IMR-90 (cell line): ENCODE data around the gene CDCA4. TPM values are rescaled to one million over a fixed set of nuclear protein-coding genes. Genes with fewer than 3 reads are reported as not detected.

ENCODE experiments used
- ATAC-seq: fragments of 200-7000 bp; cut with Tn5 transposase; 2 replicates; pipeline ENCODE4 v1.9.1; 2020; ENCODE audit warnings: low read depth, mild to moderate bottlenecking, moderate library complexity
- BruUV-seq: library from RNA; stranded (reverse); fragments of 400-500 nt; replicated peaks from 2 replicates; lab custom pipeline; 2021; lab: Mats Ljungman, UMichigan
- CTCF ChIA-PET: fragments of 300-600 bp; formaldehyde crosslinking; extraction: SDS; loops from one replicate; lab custom pipeline; 2021; ENCODE audit warnings: antibody characterized with exemption; lab: Yijun Ruan, JAX
- POLR2A ChIA-PET: fragments of 300-600 bp; sonication (Branson Sonifier 250); formaldehyde crosslinking; loops from one replicate; lab custom pipeline; 2022; ENCODE audit warnings: antibody characterized with exemption; ENCODE audit not compliant: unreplicated experiment; lab: Charles Lee
- DNase-seq: peaks from one replicate; pipeline ENCODE4 v3.0.0; 2013
- H2AFZ ChIP-seq: replicated peaks from 2 replicates; pipeline ENCODE3; 2013; ENCODE audit warnings: low read length, mild to moderate bottlenecking; ENCODE audit not compliant: poor library complexity
- H2AK5ac ChIP-seq: 2 replicates; pipeline ENCODE4 v1.6.1; 2013; ENCODE audit warnings: low read depth, low read length, inconsistent platforms
- H2AK9ac ChIP-seq: replicated peaks from 2 replicates; pipeline ENCODE3; 2013; ENCODE audit warnings: mild to moderate bottlenecking, low read depth, low read length, moderate library complexity; ENCODE audit not compliant: poor library complexity
- H2BK120ac ChIP-seq: 2 replicates; pipeline ENCODE4 v1.6.1; 2013; ENCODE audit warnings: low read depth, low read length, inconsistent platforms
- H2BK15ac ChIP-seq: 3 replicates; pipeline ENCODE4 v1.6.1; 2013; ENCODE audit warnings: low read depth, low read length, inconsistent platforms
- H2BK20ac ChIP-seq: 2 replicates; pipeline ENCODE4 v1.6.1; 2013; ENCODE audit warnings: low read depth, mild to moderate bottlenecking, inconsistent platforms, low read length, moderate library complexity
- H2BK5ac ChIP-seq: 2 replicates; pipeline ENCODE4 v1.6.1; 2013; ENCODE audit warnings: mild to moderate bottlenecking, low read depth, low read length, inconsistent platforms; ENCODE audit not compliant: poor library complexity, severe bottlenecking
- H3K14ac ChIP-seq: replicated peaks from 2 replicates; pipeline ENCODE4 v1.6.1; 2013; ENCODE audit warnings: low read depth, low read length, inconsistent platforms
- H3K18ac ChIP-seq: 2 replicates; pipeline ENCODE4 v1.6.1; 2013; ENCODE audit warnings: low read depth, low read length, control low read depth
- H3K23ac ChIP-seq: 2 replicates; pipeline ENCODE4 v1.6.1; 2013; ENCODE audit warnings: low read depth, low read length, inconsistent platforms
- H3K27ac ChIP-seq: 2 replicates; pipeline ENCODE4 v1.5.1; 2013; ENCODE audit warnings: mild to moderate bottlenecking, control low read depth, low read length; ENCODE audit not compliant: insufficient read depth
- H3K27me3 ChIP-seq: 2 replicates; pipeline ENCODE4 v1.6.1; 2013; ENCODE audit warnings: low read length; ENCODE audit not compliant: control insufficient read depth, insufficient read depth
- H3K36me3 ChIP-seq: 2 replicates; pipeline ENCODE4 v1.6.1; 2013; ENCODE audit warnings: low read length, mixed read lengths; ENCODE audit not compliant: control insufficient read depth, insufficient read depth
- H3K4ac ChIP-seq: 2 replicates; pipeline ENCODE4 v1.6.1; 2013; ENCODE audit warnings: low read depth, low read length, inconsistent platforms
- H3K4me1 ChIP-seq: 2 replicates; pipeline ENCODE4 v1.6.1; 2013; ENCODE audit warnings: low read length, mixed read lengths; ENCODE audit not compliant: control insufficient read depth, insufficient read depth
- H3K4me2 ChIP-seq: 2 replicates; pipeline ENCODE4 v1.6.1; 2013; ENCODE audit warnings: low read depth, mild to moderate bottlenecking, control low read depth, low read length, moderate library complexity
- H3K4me3 ChIP-seq: 2 replicates; pipeline ENCODE4 v1.5.1; 2013; ENCODE audit warnings: low read depth, mild to moderate bottlenecking, control low read depth, low read length, moderate library complexity; ENCODE audit not compliant: insufficient read depth
- H3K56ac ChIP-seq: 2 replicates; pipeline ENCODE4 v1.6.1; 2013; ENCODE audit warnings: low read length, inconsistent platforms; ENCODE audit not compliant: insufficient read depth; ENCODE audit errors: extremely low read depth
- H3K79me1 ChIP-seq, 2 experiments: 2 replicates each; pipeline ENCODE4 v1.6.1; 2013; ENCODE audit warnings: low read length in 2 of 2, inconsistent platforms in 1 of 2, low read depth in 1 of 2
- H3K9ac ChIP-seq: 2 replicates; pipeline ENCODE4 v1.6.1; 2013; ENCODE audit warnings: low read depth, low read length, control low read depth
- H3K9me1 ChIP-seq: 2 replicates; pipeline ENCODE4 v1.6.1; 2013; ENCODE audit warnings: low read length, inconsistent platforms; ENCODE audit not compliant: insufficient read depth
- H3K9me3 ChIP-seq: 2 replicates; pipeline ENCODE4 v1.6.1; 2013; ENCODE audit warnings: low read length; ENCODE audit not compliant: control insufficient read depth, insufficient read depth
- H4K20me1 ChIP-seq: 2 replicates; pipeline ENCODE4 v1.6.1; 2013; ENCODE audit warnings: low read length, inconsistent platforms; ENCODE audit not compliant: insufficient read depth
- H4K5ac ChIP-seq: 2 replicates; pipeline ENCODE4 v1.6.1; 2013; ENCODE audit warnings: mild to moderate bottlenecking, low read depth, low read length, control low read depth
- H4K8ac ChIP-seq, 2 experiments: 2 replicates each; pipeline ENCODE4 v1.6.1; 2013; ENCODE audit warnings: low read depth in 2 of 2, low read length in 2 of 2, control low read depth in 1 of 2, inconsistent platforms in 1 of 2
- H4K91ac ChIP-seq: 2 replicates; pipeline ENCODE4 v1.6.1; 2013; ENCODE audit warnings: low read depth, low read length, inconsistent platforms; ENCODE audit not compliant: insufficient read depth
- CHD1 ChIP-seq: IDR thresholded peaks from 2 replicates; pipeline ENCODE4 v1.6.1; 2012; ENCODE audit warnings: low read depth, low read length, improper control_type of control experiment
- FOS ChIP-seq: fragments of 150-350 bp; IDR thresholded peaks from 2 replicates; pipeline ENCODE4 v1.6.1; 2016; ENCODE audit warnings: low read depth, low read length
- RAD21 ChIP-seq: IDR thresholded peaks from 2 replicates; pipeline ENCODE4 v1.6.1; 2012; ENCODE audit warnings: low read length, improper control_type of control experiment
- WGBS, 2 experiments: methylation state at CpG; one replicate each; pipeline versions ENCODE4 v1.1.5 to v1.1.7; 2013; ENCODE audit warnings: missing lambda C conversion rate in 2 of 2; ENCODE audit not compliant: insufficient read length in 1 of 2; ENCODE audit errors: extremely low coverage in 2 of 2; 5-methylcytosine and 5-hydroxymethylcytosine counted together
- dilution Hi-C: fragments of 300-500 bp; cut with HindIII; formaldehyde crosslinking; loops from one replicate; pipeline ENCODE4 v1.14.3; 2018; ENCODE audit warnings: low sequenced_read_pairs; ENCODE audit not compliant: unreplicated experiment
- in situ Hi-C: fragments of 300-500 bp; cut with MboI; formaldehyde crosslinking; loops from 3 replicates; pipeline ENCODE4 v1.14.3; 2019; ENCODE audit warnings: low sequenced_read_pairs, inconsistent platforms, mixed read lengths
- intact Hi-C: fragments of 100-400 bp; cut with micrococcal nuclease; formaldehyde crosslinking; loops from 2 replicates; pipeline ENCODE4 v1.10.0; 2022
- polyA plus RNA-seq, 3 experiments: library from polyadenylated mRNA; depleted of rRNA; stranded (reverse); fragments of >200 nt; gene quantifications; 2 replicates each; pipeline ENCODE4 v1.2.3, GENCODE V29; 2012; ENCODE audit warnings: low replicate concordance in 1 of 3
- total RNA-seq: library from RNA; depleted of rRNA; stranded (reverse); fragments of >200 nt; gene quantifications from 2 replicates; pipeline ENCODE4 v1.2.3, GENCODE V29; 2012

The CDCA4 gene
- total and polyA plus RNA-seq, 2 of the 4 experiments (the other 2 are of a cell fraction), result 17.7 to 18.6 TPM

GRCh38 chr14:105055334-105055733 lies 34.5 kb upstream of the CDCA4 start:
- in situ Hi-C loops, result no loop called here
- CTCF ChIA-PET, result no interaction called here
- no peak overlapping the region for H2BK120ac ChIP-seq

More at GRCh38 chr14:105055334-105055733, 34.5 kb upstream of the CDCA4 start:
- Histone ChIP-seq H3K9me3 (no peaks in the 10 kb centered on the region), H3K9ac (no peak overlapping the region), H4K91ac (no peak overlapping the region), H3K36me3 (no peaks in the 10 kb centered on the region), H3K56ac (no peak overlapping the region), H2BK15ac (no peak overlapping the region), H2BK5ac (no peak overlapping the region), H3K4me2 (no peak overlapping the region), H2AK9ac (peak overlapping the region; percentile 70), H2AFZ (no peak overlapping the region), H4K8ac (no peak overlapping the region), H3K4me3 (no peak overlapping the region), H2AK5ac (no peak overlapping the region), H4K20me1 (no peaks in the 10 kb centered on the region), H3K23ac (no peak overlapping the region), H3K9me1 (no peaks in the 10 kb centered on the region), H3K27me3 (peaks cover 15% of the 10 kb centered on the region), H3K4me1 (peaks cover 3% of the 10 kb centered on the region; the same call in 1 of the 2 replicates), H3K18ac (no peak overlapping the region), H3K4ac (no peak overlapping the region), H3K79me1 (no peaks in the 10 kb centered on the region), H2BK20ac (no peak overlapping the region), H4K5ac (no peak overlapping the region), H3K27ac (no peak overlapping the region), H3K14ac (no peak overlapping the region)
- TF ChIP-seq FOS (no peak), RAD21 (no peak), CHD1 (no peak)
- POLR2A ChIA-PET, result no interaction called here
- intact Hi-C loops, result no loop called here
- dilution Hi-C loops, result loop anchor here (10.0 kb wide), 1 partner anchor 121 kb away; no protein-coding TSS in a partner anchor
- ATAC-seq (no peak), DNase-seq (no peak)
- BruUV-seq, result no TSS peak
- 42% methylated on average over 6 of the region's 15 CpGs; no CpG with 5 or more reads in 1 of the 2 experiments for WGBS, 2 experiments
